Endothelial cell of umbilical vein (primary cell): ENCODE results near the gene ZNF385C. TPM values are rescaled to one million over a fixed set of nuclear protein-coding genes. Genes with fewer than 3 reads are reported as not detected.

ENCODE experiments used
- BruUV-seq: library from RNA; stranded (reverse); fragments of 400-500 nt; replicated peaks from 2 replicates; lab custom pipeline; 2021; lab: Mats Ljungman, UMichigan
- CTCF ChIA-PET: fragments of 300-600, 350-600 bp; sonication (Branson Sonifier 250); formaldehyde crosslinking; loops from one replicate; lab custom pipeline; 2021; ENCODE audit warnings: antibody characterized with exemption, inconsistent platforms; lab: Charles Lee
- POLR2A ChIA-PET: fragments of 300-600, 350-600 bp; sonication (Branson Sonifier 250); formaldehyde crosslinking; loops from one replicate; lab custom pipeline; 2021; ENCODE audit warnings: antibody characterized with exemption, inconsistent platforms; lab: Charles Lee
- DNase-seq: peaks from one replicate; pipeline ENCODE4 v3.0.0-alpha.2; 2011; ENCODE audit warnings: low read depth, low spot score
- FAIRE-seq: peaks from 2 replicates; lab custom pipeline; 2011; peaks lifted over from hg19 to GRCh38; lab: Jason Lieb, UNC
- H2AFZ ChIP-seq: 2 replicates; pipeline ENCODE4 v1.6.0; 2012; ENCODE audit warnings: low read depth, low read length, control low read depth, inconsistent platforms
- H3K27ac ChIP-seq: 2 replicates; pipeline ENCODE4 v1.5.1; 2011; ENCODE audit warnings: low read depth, mild to moderate bottlenecking, control low read depth, low read length, moderate library complexity; ENCODE audit not compliant: insufficient read depth
- H3K27me3 ChIP-seq, 2 experiments: 2 replicates each; pipeline versions ENCODE4 v1.6.0 to v1.6.1; 2011; ENCODE audit warnings: low read length in 2 of 2, mixed read lengths in 1 of 2; ENCODE audit not compliant: control insufficient read depth in 2 of 2, insufficient read depth in 2 of 2
- H3K36me3 ChIP-seq, 2 experiments: 2 replicates in 1 of 2; 3 replicates in 1 of 2; pipeline ENCODE4 v1.5.1; 2011; ENCODE audit warnings: low read length in 2 of 2, mild to moderate bottlenecking in 1 of 2, moderate library complexity in 1 of 2; ENCODE audit not compliant: control insufficient read depth in 2 of 2, insufficient read depth in 2 of 2; ENCODE audit errors: extremely low read depth in 1 of 2
- H3K4me1 ChIP-seq: 3 replicates; pipeline ENCODE4 v1.5.1; 2011; ENCODE audit warnings: mild to moderate bottlenecking, low read length; ENCODE audit not compliant: control insufficient read depth, insufficient read depth; ENCODE audit errors: extremely low read depth
- H3K4me2 ChIP-seq: 2 replicates; pipeline ENCODE4 v1.6.1; 2011; ENCODE audit warnings: low read length, control low read depth, mixed read lengths; ENCODE audit not compliant: insufficient read depth
- H3K4me3 ChIP-seq, 3 experiments: fragments of 200-600 bp in 1 of 3; sonication (generic), shearing (Covaris generic) in 1 of 3; replicated peaks in 1 of 3; 2 replicates each; pipeline ENCODE4 v1.5.1; 2011 to 2016; ENCODE audit warnings: control low read depth in 3 of 3, low read length in 3 of 3, mild to moderate bottlenecking in 2 of 3, inconsistent platforms in 1 of 3, low read depth in 1 of 3, moderate library complexity in 1 of 3; ENCODE audit not compliant: insufficient read depth in 1 of 3
- H3K79me2 ChIP-seq: 2 replicates; pipeline ENCODE4 v1.6.0; 2012; ENCODE audit warnings: low read length, inconsistent platforms; ENCODE audit not compliant: control insufficient read depth, insufficient read depth
- H3K9ac ChIP-seq: replicated peaks from 2 replicates; pipeline ENCODE3; 2011; ENCODE audit warnings: low read length, control low read depth; ENCODE audit not compliant: insufficient read depth; ENCODE audit errors: extremely low read depth
- H3K9me1 ChIP-seq: replicated peaks from 3 replicates; pipeline ENCODE4 v1.6.0; 2011; ENCODE audit warnings: mild to moderate bottlenecking, low read length; ENCODE audit not compliant: control insufficient read depth, insufficient read depth; ENCODE audit errors: extremely low read depth
- H3K9me3 ChIP-seq: replicated peaks from 2 replicates; pipeline ENCODE4 v1.5.1; 2012; ENCODE audit warnings: low read length, inconsistent platforms; ENCODE audit not compliant: control insufficient read depth, insufficient read depth
- H4K20me1 ChIP-seq: replicated peaks from 2 replicates; pipeline ENCODE3; 2011; ENCODE audit warnings: mild to moderate bottlenecking, low read length; ENCODE audit not compliant: control insufficient read depth, insufficient read depth; ENCODE audit errors: extremely low read depth
- CTCF ChIP-seq, 2 donors: IDR thresholded peaks; 1 replicate in 1 of 2; 2 replicates in 1 of 2; pipeline ENCODE4 v1.5.1; 2011; ENCODE audit warnings: low read length in 2 of 2, mild to moderate bottlenecking in 2 of 2, moderate library complexity in 2 of 2, control low read depth in 1 of 2, inconsistent platforms in 1 of 2, low read depth in 1 of 2; ENCODE audit not compliant: insufficient read depth in 1 of 2; ENCODE audit errors: extremely low read depth in 1 of 2
- EZH2 ChIP-seq: IDR thresholded peaks from 2 replicates; pipeline ENCODE4 v1.6.1; 2012; ENCODE audit warnings: borderline replicate concordance, low read depth, mild to moderate bottlenecking, moderate library complexity, low read length, inconsistent platforms; ENCODE audit not compliant: severe bottlenecking
- FOS ChIP-seq: IDR thresholded peaks from 2 replicates; pipeline ENCODE4 v1.6.1; 2011; ENCODE audit warnings: mild to moderate bottlenecking, low read length, moderate library complexity, borderline replicate concordance; ENCODE audit not compliant: insufficient read depth
- GATA2 ChIP-seq: IDR thresholded peaks from 2 replicates; pipeline ENCODE4 v1.7.0; 2011; ENCODE audit warnings: low read depth, mild to moderate bottlenecking, moderate library complexity, mixed read lengths, low read length; ENCODE audit not compliant: insufficient read length, insufficient read depth
- JUN ChIP-seq: IDR thresholded peaks from 2 replicates; pipeline ENCODE4 v1.6.1; 2011; ENCODE audit warnings: borderline replicate concordance, low read depth; ENCODE audit not compliant: insufficient read length, insufficient read depth
- MAX ChIP-seq: IDR thresholded peaks from 2 replicates; pipeline ENCODE4 v1.6.1; 2011; ENCODE audit not compliant: insufficient read depth, insufficient read length
- MYC ChIP-seq: IDR thresholded peaks from one replicate; pipeline ENCODE4 v1.6.1; 2011; ENCODE audit warnings: mild to moderate bottlenecking, low read depth, low read length
- POLR2A ChIP-seq: IDR thresholded peaks from 2 replicates; pipeline ENCODE4 v1.6.1; 2012; ENCODE audit warnings: low read depth, mild to moderate bottlenecking, control low read depth, low read length
- POLR2AphosphoS5 ChIP-seq: IDR thresholded peaks from 2 replicates; pipeline ENCODE4 v1.6.1; 2012; ENCODE audit warnings: low read depth, mild to moderate bottlenecking, control low read depth, low read length, moderate library complexity; ENCODE audit not compliant: insufficient read depth
- dilution Hi-C: fragments of 300-500 bp; cut with MboI; formaldehyde crosslinking; loops from one replicate; pipeline ENCODE4 v1.15.0; 2019; ENCODE audit warnings: low sequenced_read_pairs; ENCODE audit not compliant: extremely low pct_ligation_motif_present
- intact Hi-C: fragments of 100-400 bp; cut with micrococcal nuclease; formaldehyde crosslinking; loops from one replicate; pipeline ENCODE4 v1.10.0; 2022
- polyA plus RNA-seq, 4 experiments: library from polyadenylated mRNA; depleted of rRNA in 3 of 4; stranded (reverse) in 3 of 4; unstranded in 1 of 4; fragments of >200 nt; gene quantifications; 2 replicates each; pipeline versions ENCODE4 v1.2.1 to v1.2.3, GENCODE V29; 2011 to 2012; ENCODE audit warnings: missing spikeins in 1 of 4
- total RNA-seq: library from RNA; stranded (reverse); gene quantifications from 2 replicates; pipeline ENCODE4 v1.2.3, GENCODE V29; 2021

ZNF385C gene
- total and polyA plus RNA-seq, 2 donors (not counting 3 experiments of a cell fraction or from before 2014, with no cell fraction given), result 0.07 TPM; not detected in 1

- no peaks in the 10 kb centered on the region for H3K9me3 ChIP-seq
- dilution Hi-C loops, result no loop called here
- FAIRE-seq (no peak), DNase-seq (no peak)
- no peaks in the 10 kb centered on the region for H3K27me3 ChIP-seq
- H3K79me2 ChIP-seq, result no peaks in the 10 kb centered on the region
- no peak overlapping the region for H3K4me3 ChIP-seq
- TF ChIP-seq JUN (no peak), FOS (no peak), EZH2 (no peak), GATA2 (no peak), CTCF (IDR thresholded peaks at IDR 0.05; ENCODE audit: extremely low read depth in 1 of 2, insufficient read depth in 1 of 2, low read depth in 1 of 2, low read length in 2 of 2) (no peak), MYC (no peak), MAX (no peak), POLR2AphosphoS5 (no peak), POLR2A (no peak)
- intact Hi-C loops, result no loop called here
- no peaks in the 10 kb centered on the region for H3K4me1 ChIP-seq
- no peak overlapping the region for H2AFZ ChIP-seq
- H4K20me1 ChIP-seq, result no peaks in the 10 kb centered on the region
- POLR2A ChIA-PET, result no interaction called here
- H3K9ac ChIP-seq, result no peak overlapping the region
- no peak overlapping the region for H3K27ac ChIP-seq
- CTCF ChIA-PET, result interaction anchor here (0.7 to 1.8 kb wide), 2 partner anchors 9 to 111 kb away, joined by 3 read pairs; no protein-coding TSS in a partner anchor
- BruUV-seq, result no TSS peak
- H3K36me3 ChIP-seq, result peaks cover 28 to 43% of the 10 kb centered on the region in 2 experiments
- H3K4me2 ChIP-seq, result no peak overlapping the region
- no peaks in the 10 kb centered on the region for H3K9me1 ChIP-seq
Measured at GRCh38 chr17:41989702-41990419, 108.4 kb downstream of the ZNF385C start.
